Fibroblast of pulmonary artery (primary cell): ENCODE measurements around the gene ACOT9.
A peak's percentile ranks its signal among the peaks of the same experiment; 100 is the strongest.

ENCODE experiments used
- DNase-seq: peaks from one replicate; pipeline ENCODE4 v3.0.0-alpha.2; 2010; ENCODE audit warnings: low read depth
- H3K4me3 ChIP-seq: replicated peaks from 2 replicates; pipeline ENCODE4 v1.5.1; 2011; ENCODE audit warnings: low read depth, mild to moderate bottlenecking, control low read depth, low read length, moderate library complexity
- TF ChIP-seq, protein P1 (sequence below): IDR thresholded peaks from 2 replicates; pipeline ENCODE4 v1.5.1; 2011; ENCODE audit warnings: mild to moderate bottlenecking, control low read depth, low read length, inconsistent platforms; ENCODE audit errors: missing control alignments

The ACOT9 gene

DNA sequence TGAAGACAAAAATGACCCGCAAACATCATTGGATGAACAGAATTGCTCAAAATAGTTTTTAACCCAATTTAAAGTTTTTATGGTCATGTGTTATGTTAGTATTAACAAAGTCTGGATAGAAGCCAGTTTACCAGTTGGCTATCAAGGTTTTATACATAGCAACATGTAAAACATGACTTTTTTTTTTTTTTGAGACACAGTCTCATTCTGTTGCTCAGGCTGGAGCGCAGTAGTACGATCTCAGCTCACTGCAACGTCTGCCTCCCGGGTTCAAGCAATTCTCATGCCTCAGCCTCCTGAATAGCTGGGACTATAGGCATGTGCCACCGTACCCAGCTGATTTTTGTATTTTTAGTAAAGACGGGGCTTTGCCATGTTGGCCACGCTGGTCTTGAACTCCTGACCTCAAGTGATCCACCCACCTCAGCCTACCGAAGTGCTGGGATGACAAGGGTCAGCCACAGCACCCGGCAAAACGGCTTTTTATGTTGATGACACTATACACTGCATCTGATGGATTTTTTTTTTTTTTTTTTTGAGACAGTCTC lies 43.3 kb upstream of the ACOT9 start:
- TF ChIP-seq, protein P1, sequence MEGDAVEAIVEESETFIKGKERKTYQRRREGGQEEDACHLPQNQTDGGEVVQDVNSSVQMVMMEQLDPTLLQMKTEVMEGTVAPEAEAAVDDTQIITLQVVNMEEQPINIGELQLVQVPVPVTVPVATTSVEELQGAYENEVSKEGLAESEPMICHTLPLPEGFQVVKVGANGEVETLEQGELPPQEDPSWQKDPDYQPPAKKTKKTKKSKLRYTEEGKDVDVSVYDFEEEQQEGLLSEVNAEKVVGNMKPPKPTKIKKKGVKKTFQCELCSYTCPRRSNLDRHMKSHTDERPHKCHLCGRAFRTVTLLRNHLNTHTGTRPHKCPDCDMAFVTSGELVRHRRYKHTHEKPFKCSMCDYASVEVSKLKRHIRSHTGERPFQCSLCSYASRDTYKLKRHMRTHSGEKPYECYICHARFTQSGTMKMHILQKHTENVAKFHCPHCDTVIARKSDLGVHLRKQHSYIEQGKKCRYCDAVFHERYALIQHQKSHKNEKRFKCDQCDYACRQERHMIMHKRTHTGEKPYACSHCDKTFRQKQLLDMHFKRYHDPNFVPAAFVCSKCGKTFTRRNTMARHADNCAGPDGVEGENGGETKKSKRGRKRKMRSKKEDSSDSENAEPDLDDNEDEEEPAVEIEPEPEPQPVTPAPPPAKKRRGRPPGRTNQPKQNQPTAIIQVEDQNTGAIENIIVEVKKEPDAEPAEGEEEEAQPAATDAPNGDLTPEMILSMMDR: no peak
- DNase-seq: peak; percentile 60
- no peak overlapping the region for H3K4me3 ChIP-seq

- DNase-seq: peak; percentile 45
- H3K4me3 ChIP-seq: peak overlapping the region; percentile 79
- TF ChIP-seq, protein P1: no peak
Observed at GRCh38 chrX:23785580-23785979, 42.5 kb upstream of the ACOT9 start.

GRCh38 chrX:23784470-23785331 lies 41.6 kb upstream of the ACOT9 start:
- DNase-seq: peak; percentile 81
- TF ChIP-seq, protein P1: no peak

DNA sequence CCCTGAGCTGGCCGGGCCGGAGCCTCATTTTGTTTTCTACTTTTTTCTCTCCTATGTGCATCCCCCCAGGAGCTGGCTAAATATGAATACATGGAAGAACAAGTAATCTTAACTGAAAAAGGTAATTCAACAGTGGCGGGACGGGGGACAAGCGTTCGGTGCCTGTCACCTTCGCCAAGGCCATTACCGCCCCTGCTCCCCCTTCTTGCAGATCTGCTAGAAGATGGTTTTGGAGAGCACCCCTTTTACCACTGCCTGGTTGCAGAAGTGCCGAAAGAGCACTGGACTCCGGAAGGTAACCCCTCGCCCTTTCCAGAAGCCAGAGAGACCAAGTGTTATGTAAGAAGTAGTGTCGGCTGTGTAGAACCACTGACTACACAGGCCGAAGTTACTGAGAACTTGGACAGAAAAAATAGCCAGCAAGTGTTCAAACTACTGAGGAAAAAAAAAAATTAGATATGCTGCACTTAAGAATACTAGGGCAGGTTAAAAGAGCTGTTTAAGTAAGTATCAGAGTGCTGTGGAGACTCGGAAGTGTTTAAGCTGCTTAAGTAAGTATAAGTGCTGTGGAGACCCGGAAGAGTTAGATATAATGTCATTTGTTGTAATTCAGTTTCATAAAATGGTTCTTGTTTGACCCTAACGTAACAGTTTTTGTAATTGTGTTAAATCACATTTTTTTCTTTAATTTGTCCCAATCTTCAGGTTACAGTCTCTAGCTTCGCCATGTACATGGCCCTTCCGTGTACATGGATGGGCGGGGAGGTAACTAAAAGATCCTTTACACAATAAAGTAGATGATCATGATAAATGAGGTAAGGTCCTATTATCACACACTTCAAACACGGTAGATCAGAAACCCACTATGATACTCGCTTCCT lies 40.8 kb upstream of the ACOT9 start:
- H3K4me3 ChIP-seq: peak overlapping the region; percentile 79
- DNase-seq: peak; percentile 39
- TF ChIP-seq, protein P1: no peak

More at GRCh38 chrX:23784470-23785331, 41.6 kb upstream of the ACOT9 start:
- peak overlapping the region; percentile 79 for H3K4me3 ChIP-seq

DNA sequence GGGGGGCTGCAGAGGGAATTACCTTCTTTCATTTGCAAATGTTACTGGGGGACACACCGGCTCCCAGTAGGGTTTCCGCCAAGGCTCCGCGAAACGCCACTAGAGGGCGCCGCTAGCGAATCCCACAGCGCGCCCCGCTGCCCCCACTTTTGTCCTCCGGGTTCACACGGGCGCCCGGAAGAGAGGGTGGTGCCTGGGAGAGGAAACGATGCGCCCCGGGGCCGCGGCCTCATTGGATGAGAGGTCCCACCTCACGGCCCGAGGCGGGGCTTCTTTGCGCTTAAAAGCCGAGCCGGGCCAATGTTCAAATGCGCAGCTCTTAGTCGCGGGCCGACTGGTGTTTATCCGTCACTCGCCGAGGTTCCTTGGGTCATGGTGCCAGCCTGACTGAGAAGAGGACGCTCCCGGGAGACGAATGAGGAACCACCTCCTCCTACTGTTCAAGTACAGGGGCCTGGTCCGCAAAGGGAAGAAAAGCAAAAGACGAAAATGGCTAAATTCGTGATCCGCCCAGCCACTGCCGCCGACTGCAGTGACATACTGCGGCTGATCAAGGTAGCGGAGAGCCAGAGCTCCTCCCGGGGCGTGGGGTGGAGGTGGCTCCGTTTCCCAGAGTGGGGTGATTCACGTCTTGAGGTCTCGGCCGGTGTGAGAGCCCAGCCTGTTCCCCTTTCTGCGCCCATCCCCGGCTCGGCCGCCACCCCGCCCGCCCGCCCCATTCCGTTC lies 40.0 kb upstream of the ACOT9 start, which contains the start of gene SAT1:
SAT1 (plus strand) TSS at position 311 of the 726 bp plus-strand sequence; CDS start at position 490, 179 bp downstream.
- H3K4me3 ChIP-seq: peak within 1 kb of the TSS; percentile 79
- peak; percentile 95 for DNase-seq
- TF ChIP-seq, protein P1: peak; percentile 54

GRCh38 chrX:23782455-23782854 lies 39.4 kb upstream of the ACOT9 start:
- peak overlapping the region; percentile 24 for H3K4me3 ChIP-seq
- DNase-seq: peak; percentile 47
- TF ChIP-seq, protein P1: no peak
